SU-DHL-6 (cell line): ENCODE data around the gene SYT11.
A peak's percentile ranks its signal among the peaks of the same experiment; 100 is the strongest.

Experiments used
- H2AFZ ChIP-seq: fragments of 200-600 bp; sonication (generic); 2 replicates; pipeline ENCODE4 v1.6.1; 2014; ENCODE audit warnings: low read depth, mild to moderate bottlenecking, moderate library complexity, mixed read lengths, antibody characterized with exemption, low read length; ENCODE audit not compliant: severe bottlenecking
- H3F3A ChIP-seq: fragments of 200-600 bp; shearing (Covaris generic); 2 replicates; pipeline ENCODE4 v1.6.0; 2016; ENCODE audit warnings: antibody characterized with exemption, mild to moderate bottlenecking; ENCODE audit not compliant: insufficient read depth
- H3K27ac ChIP-seq: fragments of 200-600 bp; sonication (generic); 2 replicates; pipeline ENCODE4 v1.5.1; 2016; ENCODE audit warnings: low read depth, mild to moderate bottlenecking, low read length, moderate library complexity, mixed read lengths
- H3K27me3 ChIP-seq: fragments of 200-600 bp; sonication (generic), shearing (Covaris generic); 2 replicates; pipeline ENCODE4 v1.6.0; 2014; ENCODE audit warnings: mild to moderate bottlenecking, low read length
- H3K36me3 ChIP-seq: fragments of 200-600 bp; sonication (generic); 2 replicates; pipeline ENCODE4 v1.6.1; 2014; ENCODE audit warnings: mild to moderate bottlenecking, low read length, mixed read lengths
- H3K4me2 ChIP-seq: fragments of 300-600, 200-600 bp; shearing (Covaris generic), sonication (generic); 2 replicates; pipeline ENCODE4 v1.6.0; 2014; ENCODE audit warnings: low read length, low read depth, mild to moderate bottlenecking; ENCODE audit not compliant: poor library complexity, severe bottlenecking
- H3K4me3 ChIP-seq: fragments of 200-600 bp; sonication (generic); 2 replicates; pipeline ENCODE4 v1.5.1; 2014; ENCODE audit warnings: antibody characterized with exemption, low read length, mild to moderate bottlenecking, mixed read lengths; ENCODE audit not compliant: insufficient read depth, poor library complexity, severe bottlenecking
- H3K79me2 ChIP-seq: fragments of 200-600 bp; sonication (generic); 2 replicates; pipeline ENCODE4 v1.6.1; 2014; ENCODE audit warnings: mild to moderate bottlenecking, low read length, moderate library complexity; ENCODE audit not compliant: insufficient read depth
- H3K9ac ChIP-seq: fragments of 200-600 bp; sonication (generic); 2 replicates; pipeline ENCODE4 v1.7.0; 2014; ENCODE audit warnings: mild to moderate bottlenecking, low read length
- H3K9me2 ChIP-seq: fragments of 200-600 bp; sonication (generic); replicated peaks from 2 replicates; pipeline ENCODE4 v1.6.1; 2014; ENCODE audit warnings: low read length; ENCODE audit not compliant: insufficient read depth
- H3K9me3 ChIP-seq: fragments of 200-600 bp; sonication (generic); 2 replicates; pipeline ENCODE4 v1.6.1; 2014; ENCODE audit warnings: low read length, mixed read lengths; ENCODE audit not compliant: insufficient read depth
- H4K20me1 ChIP-seq: fragments of 200-600 bp; sonication (generic); 2 replicates; pipeline ENCODE4 v1.6.1; 2014; ENCODE audit warnings: low read depth, mild to moderate bottlenecking, antibody characterized with exemption, low read length, moderate library complexity, mixed read lengths
- CTCF ChIP-seq: fragments of 200-600 bp; sonication (generic); IDR thresholded peaks from one replicate; pipeline ENCODE4 v1.5.1; 2017; ENCODE audit warnings: antibody characterized with exemption, mild to moderate bottlenecking, low read length, moderate library complexity; ENCODE audit not compliant: insufficient read depth, poor library complexity, severe bottlenecking
- EZH2phosphoT487 ChIP-seq: fragments of 200-600 bp; sonication (generic), shearing (Covaris generic); conservative IDR thresholded peaks from 2 replicates; pipeline ENCODE4 v1.6.1; 2018; ENCODE audit warnings: mild to moderate bottlenecking, antibody characterized with exemption, low read length, moderate library complexity, mixed read lengths

Gene SYT11

GRCh38 chr1:155850345-155850744 is 9.0 kb upstream of the SYT11 start:
- no peak overlapping the region for H3K4me3 ChIP-seq
- H3K79me2 ChIP-seq = peaks cover 77% of the 10 kb centered on the region
- peaks cover 9% of the 10 kb centered on the region; the same call in 1 of the 2 replicates for H3K36me3 ChIP-seq
- H3K27ac ChIP-seq = no peak overlapping the region
- no peak for TF ChIP-seq EZH2phosphoT487
- no peak for TF ChIP-seq CTCF
- H3K9me2 ChIP-seq = no peaks in the 10 kb centered on the region
- no peaks in the 10 kb centered on the region for H3F3A ChIP-seq
- H2AFZ ChIP-seq = no peak overlapping the region
- no peaks in the 10 kb centered on the region for H3K27me3 ChIP-seq
- H3K9me3 ChIP-seq = no peaks in the 10 kb centered on the region
- no peaks in the 10 kb centered on the region for H4K20me1 ChIP-seq
- H3K4me2 ChIP-seq = peak overlapping the region; percentile 12
- H3K9ac ChIP-seq = no peak overlapping the region

DNA sequence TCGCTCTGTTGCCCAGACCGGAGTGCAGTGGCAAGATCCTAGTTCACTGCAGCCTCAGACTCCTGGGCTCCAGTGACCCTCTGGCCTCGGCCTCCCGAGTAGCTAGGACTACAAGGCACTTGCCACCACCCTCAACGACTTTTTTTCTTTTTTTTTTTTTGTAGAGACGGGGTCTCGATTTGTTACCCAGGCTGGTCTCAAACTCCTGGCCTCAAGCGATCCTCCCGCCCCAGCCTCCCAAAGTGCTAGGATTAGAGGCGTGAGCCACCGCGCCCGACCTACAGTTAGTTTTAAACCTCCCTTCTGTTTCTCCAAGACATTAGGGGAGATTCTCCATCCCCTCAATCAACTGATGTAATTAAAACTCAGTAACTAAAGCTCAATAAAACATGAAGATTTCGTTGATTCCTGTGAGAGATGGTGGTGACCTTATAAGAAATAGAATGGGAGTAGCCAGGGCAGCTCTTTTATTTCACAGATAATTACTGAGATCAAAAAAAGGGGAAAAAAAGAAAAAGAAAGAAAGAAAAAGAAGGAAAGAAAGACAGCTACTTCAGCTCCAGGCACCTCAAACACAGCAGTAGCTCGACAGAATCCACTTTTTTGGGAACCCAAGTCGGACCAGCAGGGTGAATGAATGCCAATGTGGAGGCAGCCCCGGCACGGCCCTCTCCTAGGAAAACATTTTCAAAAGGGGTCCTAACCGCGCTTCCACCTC is 3.0 kb upstream of the SYT11 start:
- Histone ChIP-seq H3K79me2 (peaks cover 37% of the 10 kb centered on the region), H2AFZ (peak overlapping the region; percentile 65), H3K36me3 (peaks cover 3% of the 10 kb centered on the region; the same call in 1 of the 2 replicates)

GRCh38 chr1:155856975-155857930 is 2.1 kb upstream of the SYT11 start, which contains the start of gene GON4L:
TSS of gene GON4L (minus strand) at chr1:155857214. CDS start at chr1:155853780, 3,434 bp downstream.
- peaks cover 32% of the 10 kb centered on the region for H3K79me2 ChIP-seq

More for the DNA sequence above, 3.0 kb upstream of the SYT11 start:
- Histone ChIP-seq H3K9me3 (no peaks in the 10 kb centered on the region), H3K4me2 (peak overlapping the region; percentile 100), H3K9me2 (no peaks in the 10 kb centered on the region), H3K4me3 (peak overlapping the region; percentile 91), H4K20me1 (no peaks in the 10 kb centered on the region), H3K27me3 (no peaks in the 10 kb centered on the region), H3K27ac (peak overlapping the region; percentile 25), H3K9ac (peak overlapping the region; percentile 87), H3F3A (peaks cover 15% of the 10 kb centered on the region)
- TF ChIP-seq EZH2phosphoT487 (no peak), CTCF (no peak)

More at GRCh38 chr1:155856975-155857930, 2.1 kb upstream of the SYT11 start, which contains the start of gene GON4L:
- H3K4me3 ChIP-seq = peak within 1 kb of the TSS; percentile 91
- H3K4me2 ChIP-seq = peak within 1 kb of the TSS; percentile 100
- no peaks in the 10 kb centered on the region for H3K27me3 ChIP-seq
- H3K9me3 ChIP-seq = no peaks in the 10 kb centered on the region
- H2AFZ ChIP-seq = peak within 1 kb of the TSS; percentile 65
- H4K20me1 ChIP-seq = no peaks in the 10 kb centered on the region
- H3F3A ChIP-seq = peaks cover 15% of the 10 kb centered on the region
- peak within 1 kb of the TSS; percentile 86 for H3K27ac ChIP-seq
- H3K9me2 ChIP-seq = no peaks in the 10 kb centered on the region
- TF ChIP-seq CTCF (no peak), EZH2phosphoT487 (no peak)
- peak within 1 kb of the TSS; percentile 87 for H3K9ac ChIP-seq
- H3K36me3 ChIP-seq = peaks cover under 1% of the 10 kb centered on the region; the same call in 1 of the 2 replicates
